ENCODE results near the gene PPARD.

GRCh38 chr6:35321091-35321490 lies 21.3 kb upstream of the PPARD start:
- TF ChIP-seq POLR2AphosphoS5 (IDR thresholded peaks at IDR 0.05; ENCODE audit: low read depth, low read length) (no peak), POLR2A (IDR thresholded peaks at IDR 0.05; ENCODE audit: low read depth, low read length) (no peak), SPI1 (IDR thresholded peaks at IDR 0.05; ENCODE audit: low read depth, low read length) (no peak), TAF1 (IDR thresholded peaks at IDR 0.05; ENCODE audit: low read depth, low read length) (no peak)
